Umbilical cord (tissue), 1 donor: Measurements from ENCODE around the gene MAPKAPK5. TPM values are rescaled to one million over a fixed set of nuclear protein-coding genes. Genes with fewer than 3 reads are reported as not detected.

Experiments
- total RNA-seq: library from RNA; depleted of rRNA; stranded (reverse); fragments of >200 nt; gene quantifications from one replicate; pipeline ENCODE4 v1.2.3, GENCODE V29; 2014; ENCODE audit warnings: low replicate concordance; ENCODE audit not compliant: insufficient read depth

Gene MAPKAPK5
- total RNA-seq, 1 donor from 2014 or later, result 23.1 TPM

Other genes starting within 250 kb of the MAPKAPK5 start
- 79.2 TPM for gene ATXN2, start 242.9 kb upstream of the MAPKAPK5 start, total RNA-seq
- 28.2 TPM for gene BRAP, start 156.3 kb upstream of the MAPKAPK5 start, total RNA-seq
- gene ACAD10, start 156.2 kb upstream of the MAPKAPK5 start, total RNA-seq, result 1.9 TPM
- 11.3 TPM for gene ALDH2, start 75.3 kb upstream of the MAPKAPK5 start, total RNA-seq
- gene TMEM116, start 170.9 kb downstream of the MAPKAPK5 start, total RNA-seq, result 31.8 TPM
- gene ERP29, start 171.2 kb downstream of the MAPKAPK5 start, total RNA-seq, result 32.0 TPM